Suppressor macrophage (primary cell): ENCODE results near the gene THOP1.

Experiments
- DNase-seq, 4 experiments: peaks; one replicate each; pipeline ENCODE4 v3.0.0-alpha.2; 2020 to 2022

Gene THOP1

DNA sequence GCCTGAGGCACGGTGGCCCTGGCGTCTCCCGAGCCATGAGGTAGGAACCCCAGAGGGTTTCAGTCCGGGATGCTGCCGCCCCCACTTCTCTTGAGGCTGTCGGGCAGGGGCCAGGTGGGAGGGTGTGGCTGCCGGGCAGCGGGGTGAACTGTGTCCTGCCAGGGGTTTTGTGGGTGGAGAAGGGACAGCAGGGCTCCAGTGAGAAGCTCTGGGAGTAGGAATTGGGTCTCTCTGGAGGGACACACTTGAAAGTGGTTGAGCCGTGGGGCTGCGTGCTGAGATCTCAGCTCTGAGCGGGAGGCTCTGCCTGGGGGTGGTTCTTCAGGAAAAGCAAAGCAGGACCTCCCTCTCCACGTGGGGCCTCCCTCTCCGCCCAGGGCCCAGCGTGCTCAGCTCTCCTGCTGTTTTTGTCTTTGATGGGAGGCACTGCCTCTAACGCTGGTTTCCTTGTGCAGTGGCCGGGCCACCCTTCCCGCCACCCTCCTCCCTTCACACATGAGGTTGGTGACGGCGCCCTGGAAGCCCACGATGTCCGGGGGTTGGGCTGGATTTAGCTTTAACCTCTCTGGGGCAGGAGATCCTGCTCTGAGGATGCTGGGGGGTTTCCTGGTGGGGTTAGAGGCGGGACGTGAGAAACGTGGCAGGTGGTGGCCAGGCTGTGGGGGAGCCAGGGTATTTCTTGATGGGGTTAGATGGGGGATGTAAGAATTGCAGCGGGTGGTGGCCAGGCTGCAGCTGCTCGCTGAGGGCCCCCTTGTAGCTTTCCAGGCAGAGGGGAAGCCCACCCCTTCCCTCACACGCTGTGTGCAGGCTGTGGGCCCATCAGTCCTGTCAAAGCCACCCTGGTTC is 19.1 kb downstream of the THOP1 start:
- DNase-seq: no peak

DNA sequence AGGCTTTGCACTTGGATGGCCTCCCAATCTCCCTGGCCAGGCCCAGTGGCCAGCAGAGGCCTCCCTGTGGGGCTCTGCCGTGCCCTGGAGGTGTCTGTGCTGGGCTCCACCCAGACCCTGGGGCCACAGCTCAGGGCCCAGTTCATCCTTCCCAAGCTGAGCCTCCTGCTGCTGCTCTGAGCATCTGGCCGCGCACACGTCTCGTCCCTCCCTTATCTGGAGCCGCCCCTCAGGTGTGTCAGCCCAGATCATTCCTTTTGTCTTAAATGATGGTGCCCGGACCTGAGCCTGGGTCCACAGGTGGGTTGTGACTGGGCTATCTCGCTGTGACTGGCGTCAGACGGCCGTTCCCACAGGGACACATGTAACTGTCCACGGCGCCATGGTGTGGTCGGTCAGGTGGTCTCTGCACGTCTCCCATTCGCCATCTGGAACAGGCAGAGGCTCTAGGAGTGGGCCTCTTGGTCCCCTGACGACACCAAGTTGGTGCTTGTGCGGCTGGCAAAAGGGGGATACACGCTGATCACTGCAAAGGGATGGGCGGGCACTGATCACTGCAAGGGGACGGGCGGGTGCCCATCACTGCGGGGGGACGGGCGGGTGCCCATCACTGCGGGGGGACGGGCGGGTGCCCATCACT is 20.1 kb downstream of the THOP1 start:
- DNase-seq: no peak

DNA sequence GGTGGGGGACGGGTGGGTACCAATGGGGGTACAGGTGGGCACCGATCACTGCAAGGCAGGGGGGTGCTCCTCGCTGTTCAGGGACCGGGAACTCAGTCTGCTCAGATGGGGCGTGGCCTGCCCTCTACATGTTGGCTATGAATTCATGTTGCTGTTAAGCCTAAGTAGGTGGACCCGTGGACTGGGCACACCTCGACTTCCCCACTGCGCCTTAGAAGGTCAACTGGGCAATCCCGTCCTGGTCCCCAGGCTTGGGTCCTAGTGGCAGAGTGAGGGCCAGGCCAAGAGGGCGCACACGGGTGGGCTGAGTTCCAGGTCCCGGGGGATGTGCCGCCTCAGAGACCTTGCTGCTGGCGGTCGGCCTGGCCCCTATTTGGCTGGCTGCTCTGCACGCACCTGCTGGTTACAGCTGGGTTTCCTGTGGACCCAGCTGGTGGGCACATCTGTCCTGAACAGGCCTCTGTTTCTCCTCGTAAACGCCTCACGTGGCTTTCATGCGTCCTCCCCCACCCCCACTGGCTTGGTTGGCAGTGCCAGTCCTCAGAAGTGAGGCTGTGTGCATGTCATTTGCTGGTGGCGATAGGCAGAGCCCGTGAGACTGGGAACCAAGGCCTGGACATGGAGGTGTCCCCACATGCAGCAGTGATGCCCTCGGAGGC is 20.8 kb downstream of the THOP1 start:
- DNase-seq: no peak

DNA sequence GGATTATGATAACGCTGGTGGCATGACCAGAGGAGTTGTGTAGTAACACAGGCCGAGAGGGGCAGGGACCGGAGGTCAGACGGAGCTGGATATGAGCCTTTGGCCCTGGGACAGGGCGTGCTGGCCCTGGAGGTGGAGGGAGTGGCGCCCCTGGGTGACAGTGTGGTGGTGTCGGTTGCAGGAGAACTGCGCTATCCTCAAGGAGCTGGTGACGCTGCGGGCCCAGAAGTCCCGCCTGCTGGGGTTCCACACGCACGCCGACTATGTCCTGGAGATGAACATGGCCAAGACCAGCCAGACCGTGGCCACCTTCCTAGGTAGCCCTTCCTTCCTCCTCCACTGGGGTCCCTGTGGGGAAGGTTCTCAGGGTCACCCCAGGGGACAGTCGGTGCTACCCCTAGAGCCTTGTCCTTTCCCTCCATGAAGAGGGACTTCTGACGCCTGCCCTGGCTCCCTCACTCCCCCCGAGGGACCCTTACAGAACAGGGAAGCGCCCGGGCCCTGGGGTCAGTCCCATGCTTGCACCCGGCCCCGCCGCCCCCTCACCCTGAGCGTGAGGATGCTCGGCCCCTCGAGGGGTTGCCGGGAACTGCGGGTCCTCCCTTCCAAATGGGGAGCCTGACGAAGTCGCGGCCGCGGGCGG is 21.6 kb downstream of the THOP1 start:
- no peak for DNase-seq

DNA sequence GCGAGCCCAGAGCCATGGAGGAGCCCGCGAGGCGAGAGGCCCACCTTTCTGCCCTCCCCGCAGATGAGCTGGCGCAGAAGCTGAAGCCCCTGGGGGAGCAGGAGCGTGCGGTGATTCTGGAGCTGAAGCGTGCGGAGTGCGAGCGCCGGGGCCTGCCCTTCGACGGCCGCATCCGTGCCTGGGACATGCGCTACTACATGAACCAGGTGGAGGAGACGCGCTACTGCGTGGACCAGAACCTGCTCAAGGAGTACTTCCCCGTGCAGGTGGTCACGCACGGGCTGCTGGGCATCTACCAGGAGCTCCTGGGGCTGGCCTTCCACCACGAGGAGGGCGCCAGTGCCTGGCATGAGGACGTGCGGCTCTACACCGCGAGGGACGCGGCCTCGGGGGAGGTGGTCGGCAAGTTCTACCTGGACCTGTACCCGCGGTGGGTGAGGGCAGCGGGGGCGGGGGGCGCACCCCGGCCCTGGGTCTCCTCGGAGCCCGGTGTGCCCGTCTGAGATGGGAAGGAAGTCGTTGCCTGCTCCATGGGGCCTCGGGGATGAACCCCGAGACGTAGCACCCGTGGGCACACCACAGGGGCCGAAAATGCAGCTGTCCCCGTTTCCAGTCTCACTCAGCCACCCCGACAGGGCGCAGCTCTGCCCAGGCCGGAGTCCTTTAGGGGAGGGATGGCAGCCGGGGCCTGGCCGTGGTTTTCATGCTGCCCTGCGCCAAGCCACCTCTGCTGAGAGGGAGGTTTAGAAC is 22.3 kb downstream of the THOP1 start:
- no peak for DNase-seq

DNA sequence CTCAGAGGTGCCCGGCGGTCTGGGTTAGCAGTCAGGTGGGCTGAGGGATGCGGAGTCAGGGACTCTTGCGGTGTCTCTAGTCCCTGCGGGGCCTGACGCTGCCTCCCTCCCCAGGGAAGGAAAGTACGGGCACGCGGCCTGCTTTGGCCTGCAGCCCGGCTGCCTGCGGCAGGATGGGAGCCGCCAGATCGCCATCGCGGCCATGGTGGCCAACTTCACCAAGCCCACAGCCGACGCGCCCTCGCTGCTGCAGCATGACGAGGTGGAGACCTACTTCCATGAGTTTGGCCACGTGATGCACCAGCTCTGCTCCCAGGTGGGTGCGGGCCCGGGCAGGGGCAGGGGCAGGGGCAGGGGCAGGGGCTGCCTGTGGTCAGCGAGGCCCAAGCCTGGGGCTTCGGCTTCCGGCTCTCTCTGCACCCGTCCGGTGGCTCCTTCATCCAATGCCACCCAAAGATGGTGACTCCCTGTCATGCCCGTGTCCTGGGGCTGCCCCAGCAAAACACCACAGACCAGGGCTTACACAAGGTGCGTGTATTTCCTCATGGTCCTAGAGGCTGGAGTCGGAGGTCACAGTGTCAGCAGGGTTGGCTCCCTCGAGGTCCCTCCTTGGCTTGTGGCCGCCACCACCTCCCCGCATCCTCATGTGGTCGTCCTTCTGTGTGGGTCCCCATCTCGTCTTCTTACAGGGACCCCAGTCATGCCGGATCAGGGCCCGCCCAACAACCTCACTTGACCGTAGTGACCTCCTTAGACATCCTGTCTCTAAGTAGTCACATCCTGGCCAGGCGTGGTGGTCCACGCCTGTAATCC is 23.0 kb downstream of the THOP1 start:
- DNase-seq: no peak

DNA sequence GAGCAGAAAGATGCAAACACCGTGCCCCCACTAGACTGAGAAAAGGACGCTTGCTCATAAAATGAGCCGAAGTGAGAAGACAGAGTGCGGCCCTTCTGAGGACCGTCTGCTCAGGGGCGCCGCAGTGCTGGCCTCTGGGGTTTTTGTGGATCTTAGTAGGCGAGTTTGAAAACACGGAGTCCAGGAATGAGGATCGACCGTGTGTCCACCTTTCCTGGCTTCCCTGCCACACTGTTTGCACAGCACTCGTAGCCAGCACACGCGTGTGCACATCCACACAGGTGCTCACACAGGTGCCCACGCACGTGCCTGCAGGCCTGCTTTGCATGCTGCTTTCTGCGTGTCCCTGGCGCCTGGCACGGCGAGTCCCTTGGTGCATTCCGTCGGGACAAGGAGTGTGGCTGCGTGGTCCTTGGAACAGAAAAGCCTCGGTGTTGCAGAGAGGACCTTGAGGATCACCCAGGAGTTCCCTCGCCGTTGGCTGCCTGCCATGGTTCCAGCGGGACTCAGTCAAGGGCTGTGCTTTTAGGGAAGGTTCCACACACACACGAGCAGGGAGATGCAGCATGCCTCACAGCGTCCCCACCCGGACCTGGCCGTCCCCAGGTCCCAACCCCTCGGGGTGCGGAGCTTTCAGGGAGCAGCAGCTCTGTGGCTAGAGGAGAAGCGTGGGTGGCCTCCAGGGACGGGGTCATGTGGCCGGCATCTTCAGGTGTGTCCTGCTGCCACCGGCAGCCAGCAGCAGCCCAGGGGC is 24.3 kb downstream of the THOP1 start:
- no peak for DNase-seq

DNA sequence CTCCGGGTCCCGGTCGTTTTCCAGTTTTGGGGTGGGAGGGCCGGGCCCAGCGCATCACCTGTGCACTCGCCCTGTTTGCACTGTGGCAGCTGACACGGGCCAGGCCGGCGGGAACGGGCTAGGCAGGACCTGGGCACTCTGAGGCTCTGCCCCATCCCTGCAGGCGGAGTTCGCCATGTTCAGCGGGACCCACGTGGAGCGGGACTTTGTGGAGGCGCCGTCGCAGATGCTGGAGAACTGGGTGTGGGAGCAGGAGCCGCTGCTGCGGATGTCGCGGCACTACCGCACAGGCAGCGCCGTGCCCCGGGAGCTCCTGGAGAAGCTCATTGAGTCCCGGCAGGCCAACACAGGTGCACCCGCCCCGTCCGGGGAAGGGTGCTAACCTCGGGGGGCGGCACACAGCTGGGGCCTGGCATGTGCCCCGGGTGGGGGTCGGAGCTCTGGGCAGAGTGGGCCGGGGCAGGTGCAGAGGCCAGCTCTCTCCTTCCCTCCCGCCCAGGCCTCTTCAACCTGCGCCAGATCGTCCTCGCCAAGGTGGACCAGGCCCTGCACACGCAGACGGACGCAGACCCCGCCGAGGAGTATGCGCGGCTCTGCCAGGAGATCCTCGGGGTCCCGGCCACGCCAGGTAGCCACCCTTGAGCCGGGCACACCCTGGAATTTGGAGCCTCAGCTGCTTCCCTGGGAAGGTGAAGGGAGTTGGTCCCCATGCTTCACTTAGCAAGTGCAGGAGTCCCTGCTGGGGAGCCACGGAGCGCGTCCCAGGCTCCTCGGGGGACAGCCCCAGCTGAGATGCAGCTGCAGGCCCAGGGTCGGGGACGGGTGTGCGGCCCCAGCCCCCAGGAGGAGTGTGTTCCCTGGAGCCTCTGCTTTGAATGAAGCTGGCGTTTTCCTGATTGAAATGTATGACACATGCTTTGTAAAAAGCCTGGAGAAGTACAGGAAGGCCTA is 25.1 kb downstream of the THOP1 start:
- DNase-seq: no peak

DNA sequence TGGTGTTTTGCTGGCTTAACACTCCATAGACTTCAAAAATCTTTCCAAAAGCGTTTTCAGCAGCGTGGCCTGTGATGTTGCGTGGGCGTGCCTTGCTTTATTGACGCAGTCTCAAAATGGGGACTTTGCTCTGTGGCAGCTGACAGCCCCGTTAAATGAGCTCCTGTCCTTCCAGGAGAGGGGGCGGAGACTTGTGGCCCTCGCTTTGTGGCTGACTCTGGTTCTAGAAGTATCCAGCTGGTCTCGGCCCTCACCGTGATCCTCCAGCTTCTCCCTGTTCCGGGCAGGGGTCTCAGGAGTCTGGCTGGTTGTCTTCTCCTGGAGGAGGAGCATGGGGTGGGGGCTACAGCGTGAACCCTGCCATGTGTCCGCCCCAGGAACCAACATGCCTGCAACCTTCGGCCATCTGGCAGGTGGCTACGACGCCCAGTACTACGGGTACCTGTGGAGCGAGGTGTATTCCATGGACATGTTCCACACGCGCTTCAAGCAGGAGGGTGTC is 26.0 kb downstream of the THOP1 start:
- no peak for DNase-seq

DNA sequence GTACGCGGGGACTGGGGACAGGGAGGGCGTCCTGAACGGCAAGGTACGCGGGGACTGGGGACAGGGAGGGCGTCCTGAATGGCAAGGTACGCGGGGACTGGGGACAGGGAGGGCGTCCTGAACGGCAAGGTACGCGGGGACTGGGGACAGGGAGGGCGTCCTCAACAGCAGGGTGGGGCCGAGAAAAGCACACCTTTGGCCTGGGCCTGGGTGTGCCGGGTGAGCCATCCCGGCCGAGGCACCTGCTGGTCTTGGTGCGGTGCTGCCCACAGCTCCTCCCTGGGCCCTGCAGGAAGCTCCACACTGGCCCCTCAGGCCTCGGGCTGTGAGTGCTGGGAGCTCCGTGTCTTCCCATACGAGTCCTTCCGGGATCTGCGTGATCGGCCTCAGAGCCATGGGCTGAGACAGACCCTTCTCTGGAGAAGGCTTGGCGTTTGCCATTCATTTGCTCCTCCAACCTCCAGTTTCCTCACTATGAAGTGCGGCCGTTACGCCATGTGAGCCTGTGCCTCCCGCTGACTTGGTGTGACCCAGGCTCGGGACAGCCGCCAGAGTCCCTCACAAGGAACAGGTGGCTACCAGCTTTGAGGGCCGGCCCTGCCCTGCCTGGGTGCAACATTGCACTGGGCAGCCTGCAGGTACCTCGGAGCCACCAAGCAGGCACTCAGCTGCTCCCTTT is 26.6 kb downstream of the THOP1 start:
- DNase-seq: no peak

DNA sequence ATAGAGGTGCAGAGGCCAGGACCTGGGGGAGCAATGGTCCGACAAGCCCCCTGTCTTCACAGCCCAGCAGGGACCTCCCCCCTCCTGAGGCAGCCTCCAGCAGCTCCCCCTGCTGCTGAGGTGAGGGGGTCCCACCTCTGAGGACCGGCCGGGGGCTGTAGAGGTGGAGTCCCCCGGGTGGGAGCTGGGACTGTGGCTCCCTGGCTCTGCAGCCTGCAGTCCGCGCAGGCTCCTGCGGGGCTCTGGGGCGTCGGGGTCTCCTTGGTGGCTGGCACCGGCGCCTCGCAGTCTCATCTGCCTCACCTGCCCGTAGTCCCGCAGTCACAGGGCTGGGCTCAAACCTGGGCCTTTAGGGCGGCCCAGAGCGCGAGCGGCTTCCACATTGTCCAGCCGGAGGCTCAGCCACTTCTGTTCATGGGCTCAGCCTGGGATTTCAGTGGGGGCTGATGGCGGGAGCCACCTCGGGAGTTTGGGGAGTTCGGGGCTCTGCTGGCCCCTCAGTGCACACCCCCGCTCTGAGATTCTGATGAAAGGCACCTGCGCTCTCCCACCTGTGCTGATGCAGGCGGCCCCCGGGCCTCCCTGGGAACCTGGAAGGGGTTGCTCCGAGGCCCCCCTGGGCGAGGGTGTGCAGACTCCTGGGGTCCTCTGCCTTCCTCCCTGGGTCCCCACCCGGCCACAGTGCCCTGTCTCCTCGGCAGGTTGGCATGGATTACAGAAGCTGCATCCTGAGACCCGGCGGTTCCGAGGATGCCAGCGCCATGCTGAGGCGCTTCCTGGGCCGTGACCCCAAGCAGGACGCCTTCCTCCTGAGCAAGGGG is 27.3 kb downstream of the THOP1 start:
- DNase-seq: no peak

DNA sequence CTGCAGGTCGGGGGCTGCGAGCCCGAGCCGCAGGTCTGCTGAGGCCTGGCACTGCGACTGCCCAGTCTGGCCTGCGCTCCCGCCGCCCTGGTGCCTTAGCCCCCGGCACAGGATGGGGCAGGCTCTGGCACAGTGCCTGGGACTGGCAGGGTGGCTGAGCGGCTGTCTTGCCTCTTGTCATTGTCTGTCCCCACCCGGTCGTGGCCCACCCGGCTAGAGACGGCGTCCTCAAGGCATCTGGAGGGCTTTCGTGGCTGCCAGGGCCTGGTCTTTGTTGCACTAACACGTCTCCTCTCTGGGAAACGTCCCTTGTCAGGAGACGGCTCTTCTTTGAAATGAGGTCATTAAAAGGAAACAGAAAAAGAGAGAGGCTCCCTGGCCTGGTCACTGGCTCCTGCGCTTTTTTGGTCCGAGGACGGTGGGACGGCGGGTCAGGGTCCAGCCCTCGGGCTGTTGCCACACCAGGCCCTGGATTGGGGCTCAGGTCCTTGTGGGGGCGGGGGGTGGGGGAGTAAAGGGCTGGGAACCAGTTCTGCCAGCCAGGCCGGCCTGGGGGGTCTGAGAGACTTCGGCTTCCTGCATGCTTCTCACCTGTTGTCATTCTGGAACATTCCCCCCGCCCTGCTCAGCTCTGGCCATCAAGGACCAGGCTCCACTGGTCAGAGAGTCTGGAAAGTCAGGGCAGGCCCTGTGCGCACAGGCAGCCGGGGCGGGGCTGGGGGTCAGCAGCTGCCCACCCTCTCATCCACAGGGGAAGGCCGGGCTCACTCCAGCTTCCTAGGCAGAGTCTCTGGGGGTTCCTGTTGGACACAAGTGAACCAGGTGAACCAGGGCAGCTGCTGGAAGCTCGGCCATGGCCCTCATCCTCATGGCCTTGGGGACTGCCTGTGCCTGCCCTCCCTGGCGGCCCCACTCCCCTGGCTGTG is 28.2 kb downstream of the THOP1 start:
- DNase-seq: no peak

DNA sequence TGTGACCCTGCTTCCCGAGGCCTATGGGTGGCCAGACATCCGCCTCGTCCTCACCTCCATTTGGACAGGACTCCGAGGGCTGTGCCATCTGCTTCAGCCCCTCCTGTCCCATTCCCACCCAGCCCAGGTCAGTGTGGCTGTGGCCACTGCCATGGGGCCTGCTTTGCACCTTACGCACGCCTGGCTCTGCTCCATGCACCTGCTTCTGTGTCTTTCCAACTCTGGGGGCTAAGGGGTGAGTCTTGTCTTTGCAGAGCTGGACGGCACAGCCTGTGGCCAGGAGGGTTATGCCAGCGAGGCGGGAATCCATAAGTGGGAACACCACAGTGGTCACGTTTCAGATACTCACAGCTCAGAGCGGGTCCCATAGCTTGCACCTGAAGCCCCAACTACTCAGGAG is 29.1 kb downstream of the THOP1 start:
- no peak for DNase-seq

DNA sequence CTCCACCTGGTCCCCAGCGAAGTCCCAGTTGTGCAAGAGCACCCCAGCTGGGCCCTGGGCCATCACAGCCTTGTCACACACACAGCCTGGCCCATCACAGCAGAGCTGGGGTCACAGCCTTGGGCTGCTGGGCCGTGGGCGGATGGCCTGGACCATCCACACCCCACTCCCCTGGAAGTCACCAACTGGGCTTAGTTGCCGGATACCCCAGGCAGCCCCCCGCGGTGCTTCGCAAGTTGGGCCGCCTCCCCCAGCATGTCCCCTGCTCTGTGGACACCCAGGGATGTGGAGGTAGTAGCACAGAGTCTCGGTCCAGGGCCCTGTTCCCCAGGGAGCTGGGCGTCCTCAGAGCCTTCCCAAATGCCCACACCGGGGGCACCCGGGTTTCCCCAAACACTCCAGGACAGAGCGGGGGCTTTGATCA is 29.9 kb downstream of the THOP1 start:
- DNase-seq: no peak

DNA sequence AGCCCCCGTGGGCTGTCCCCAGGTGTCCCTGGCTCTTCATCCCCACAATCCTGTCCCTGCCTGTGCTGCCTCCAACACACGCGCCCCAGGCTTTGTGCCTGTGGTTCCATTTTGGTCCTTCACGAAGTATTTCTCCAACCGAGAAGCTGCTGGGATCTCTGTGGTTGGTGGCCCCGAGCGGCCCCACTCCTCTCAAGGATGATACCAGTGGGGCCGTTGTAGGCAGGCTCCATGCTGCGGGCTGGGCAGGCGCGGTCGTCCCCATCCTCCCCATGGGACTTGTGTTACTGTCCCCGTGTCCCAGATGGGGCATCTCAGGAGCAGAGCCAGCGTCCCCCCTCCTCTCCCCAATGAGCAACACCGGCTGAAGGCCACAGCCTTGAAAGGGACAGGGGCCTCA is 30.6 kb downstream of the THOP1 start:
- DNase-seq: no peak

DNA sequence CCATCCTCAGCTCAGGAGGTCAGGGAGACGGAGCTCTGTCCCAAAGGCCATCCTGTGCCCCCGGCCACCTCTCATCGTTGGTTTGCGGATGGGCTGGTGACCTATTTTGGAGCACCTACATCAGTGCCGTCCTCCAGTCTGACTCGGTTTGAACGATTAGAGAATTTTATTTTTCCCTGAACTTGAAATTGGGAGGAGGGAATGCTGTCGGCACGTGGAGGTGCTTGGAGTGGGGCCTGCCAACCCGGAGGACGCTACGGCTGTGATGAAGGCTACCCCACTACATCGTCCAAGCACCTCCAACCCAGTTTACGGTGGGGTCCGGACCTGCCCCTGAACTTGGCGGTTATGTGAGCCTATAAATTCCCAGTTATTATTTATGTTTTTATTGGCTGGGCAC is 31.3 kb downstream of the THOP1 start:
- DNase-seq: no peak
